Hematopoietic multipotent progenitor cell treated with erythropoietin and hydrocortisone succinate and interleukin-3 and kit ligand, for 4 days (in vitro differentiated cells): Measurements from ENCODE around the gene LYSMD3.

ENCODE experiments used
- DNase-seq: peaks from one replicate; pipeline ENCODE4 v3.0.0-alpha.2; 2015

Gene LYSMD3

DNA sequence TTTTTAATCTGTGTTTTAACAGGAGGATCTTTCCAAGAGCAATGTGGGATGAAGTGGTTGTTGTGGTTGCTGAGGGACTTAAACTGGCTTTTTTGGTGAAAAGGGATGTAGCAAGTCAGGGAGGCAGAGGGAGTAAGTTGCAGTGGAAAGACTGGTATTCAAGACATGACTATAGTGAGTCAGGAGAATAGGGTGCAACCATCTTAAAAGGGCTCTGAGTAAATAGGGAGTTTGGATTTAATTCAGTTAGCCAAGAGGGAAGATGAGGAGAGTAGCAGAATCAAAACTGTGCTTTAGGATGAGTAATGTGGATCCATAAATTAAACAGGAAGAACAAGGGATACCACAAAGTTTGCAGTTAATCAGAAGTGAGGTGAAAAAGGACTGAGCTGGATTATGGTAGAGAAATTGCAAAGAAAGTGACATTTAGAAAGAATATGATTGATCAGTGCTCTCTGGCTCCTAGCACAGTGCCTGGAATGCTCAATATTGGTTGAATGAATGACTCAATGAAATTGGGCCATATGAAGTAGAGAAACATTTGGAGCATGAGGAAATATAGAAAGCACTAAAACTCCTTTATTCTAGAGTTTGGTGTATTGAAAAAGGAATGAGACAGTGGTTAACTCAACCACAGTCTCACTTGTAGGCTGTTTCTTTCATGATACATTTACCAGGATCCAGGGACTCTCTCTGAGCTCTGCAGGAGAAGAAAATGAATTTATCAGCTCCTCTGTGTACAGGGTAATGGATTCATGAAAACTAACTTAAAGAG is 49.6 kb downstream of the LYSMD3 start:
- no peak for DNase-seq

DNA sequence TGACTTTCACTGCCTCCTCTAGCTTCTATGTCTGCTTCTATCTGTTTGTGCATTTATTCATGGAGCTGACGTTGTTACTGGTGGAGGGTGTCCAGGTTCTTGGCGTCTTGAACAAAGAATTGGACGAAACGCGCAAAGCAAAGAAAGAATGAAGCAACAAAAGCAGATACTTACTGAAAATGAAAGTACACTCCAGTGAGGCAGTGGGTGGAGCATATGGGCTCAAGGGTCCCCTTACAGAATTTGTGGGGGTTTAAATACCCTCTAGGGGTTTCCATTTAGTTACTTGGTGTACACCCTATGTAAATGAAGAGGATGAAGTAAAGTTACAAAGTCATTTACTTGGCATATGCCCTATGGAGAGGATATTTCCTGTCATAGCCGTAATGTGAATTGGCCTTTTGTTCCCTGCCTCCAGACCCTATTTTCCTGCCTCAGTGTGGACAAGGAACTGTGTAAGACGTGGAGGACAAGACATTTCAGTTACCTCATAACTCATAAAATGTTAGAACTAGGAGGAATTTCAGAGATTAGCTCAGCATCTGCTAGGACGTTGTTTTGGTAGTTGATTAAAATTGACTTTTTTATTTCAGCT is 51.7 kb downstream of the LYSMD3 start:
- DNase-seq: no peak

DNA sequence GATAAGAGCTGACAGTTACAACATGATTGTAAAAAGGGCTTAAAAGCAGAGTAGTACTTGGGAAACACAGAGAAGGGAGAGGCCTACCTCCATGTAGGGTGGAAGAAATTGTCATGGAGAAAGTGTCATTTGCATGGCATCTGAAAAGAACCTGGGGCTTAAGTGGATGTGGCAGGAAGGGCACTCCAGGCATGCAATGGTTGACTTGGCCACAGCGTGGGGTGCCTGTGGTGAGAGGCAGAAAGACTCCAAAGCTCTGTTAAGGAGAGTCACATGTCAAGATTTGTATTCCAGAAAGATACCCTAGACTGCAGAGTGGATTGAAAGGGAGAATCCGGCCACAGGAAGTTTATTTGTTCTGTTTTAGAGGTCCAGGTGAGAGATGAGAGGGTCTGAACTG is 52.3 kb downstream of the LYSMD3 start:
- peak; percentile 19 for DNase-seq

DNA sequence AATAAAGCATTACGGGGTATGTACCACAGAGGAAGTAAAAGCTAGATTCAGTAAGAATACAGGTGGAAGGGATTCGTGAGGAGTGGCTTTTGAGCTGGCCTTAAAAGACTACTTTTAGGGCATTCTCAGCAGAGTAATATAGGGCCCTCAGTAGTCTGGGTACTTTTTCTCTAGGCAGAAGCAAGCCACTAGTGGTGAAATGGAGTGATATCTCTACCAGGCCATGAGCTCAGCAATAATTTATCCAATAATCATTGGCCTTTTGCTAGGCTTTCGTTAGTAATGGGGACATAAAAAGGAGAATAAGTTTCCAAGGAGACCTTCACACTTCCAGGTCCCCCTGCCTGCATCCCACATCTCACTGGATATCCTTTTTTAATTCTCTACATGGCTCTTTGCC is 53.0 kb downstream of the LYSMD3 start:
- peak; percentile 43 for DNase-seq

DNA sequence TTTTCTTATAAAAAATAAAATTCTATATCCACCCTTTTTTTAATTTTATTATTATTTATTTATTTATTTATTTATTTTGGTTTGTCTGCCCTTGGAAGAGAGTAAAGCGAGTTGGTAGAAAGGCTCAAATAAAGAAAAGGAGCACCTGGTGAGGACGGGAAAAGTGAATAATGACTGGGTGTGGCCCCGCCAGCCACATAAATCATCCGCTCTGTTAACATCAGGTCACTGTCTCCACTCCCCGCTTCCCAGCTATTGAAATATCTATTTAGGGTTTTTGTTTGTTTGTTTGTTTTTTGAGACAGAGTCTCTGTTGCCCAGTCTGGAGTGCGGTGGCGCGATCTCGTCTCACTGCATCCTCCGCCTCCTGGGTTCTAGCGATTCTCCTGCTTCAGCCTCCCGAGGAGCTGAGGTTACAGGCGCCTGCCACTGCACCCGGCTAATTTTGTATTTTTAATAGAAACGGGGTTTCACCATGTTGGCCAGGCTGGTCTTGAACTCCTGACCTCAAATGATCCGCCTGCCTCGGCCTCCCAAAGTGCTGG is 53.9 kb downstream of the LYSMD3 start:
- DNase-seq: no peak

DNA sequence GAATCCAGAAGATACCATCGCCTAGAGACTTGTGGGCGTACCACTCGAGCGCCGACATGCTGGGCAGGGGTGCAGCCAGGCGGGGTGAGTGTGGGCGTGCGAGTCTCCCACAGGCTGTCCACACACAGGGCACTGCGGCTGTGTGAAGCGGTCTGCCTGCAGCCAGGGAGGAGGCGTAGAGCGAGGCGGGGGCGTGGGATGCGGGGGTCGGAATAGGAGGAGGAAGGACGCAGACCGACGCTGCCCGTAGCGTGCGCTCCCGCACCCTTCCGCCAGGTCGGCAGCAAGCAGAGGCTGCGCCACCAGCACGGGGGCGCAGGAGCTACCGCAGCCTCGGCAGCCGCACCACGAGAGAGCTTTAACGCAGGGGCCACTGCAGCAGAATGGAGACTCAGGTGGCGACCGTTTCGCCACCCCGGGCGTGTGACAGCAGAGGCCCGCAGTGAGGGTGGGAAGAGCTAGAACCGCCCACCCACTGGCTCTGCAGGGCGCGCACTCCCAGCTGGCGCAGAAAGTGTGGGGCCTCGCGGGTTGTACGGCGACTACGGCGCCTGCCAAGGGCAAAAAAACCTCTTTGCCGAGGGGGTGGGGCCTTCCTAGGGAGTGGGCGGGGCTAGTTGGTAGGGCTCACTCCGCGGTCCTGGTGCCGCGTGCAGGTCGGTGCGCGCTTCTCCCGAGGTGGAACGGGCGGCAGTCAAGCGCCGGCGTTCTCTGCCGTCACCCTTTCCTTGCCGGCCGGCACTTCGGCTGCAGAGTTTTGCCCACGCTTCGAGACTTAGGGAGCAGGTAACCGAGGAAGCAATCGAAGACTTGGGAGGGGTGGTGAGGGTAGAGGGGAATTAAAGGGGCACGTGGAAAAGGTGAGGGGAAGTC is 54.9 kb downstream of the LYSMD3 start, which contains the start of the genes MBLAC2 and POLR3G:
MBLAC2 (minus strand) TSS at position 537 of the 873 bp plus-strand sequence; CDS start at position 58, 479 bp downstream.
POLR3G (plus strand) TSS at position 630 of the 873 bp plus-strand sequence. CDS start 10,704 bp downstream, outside the sequence.
- peak; percentile 97 for DNase-seq

DNA sequence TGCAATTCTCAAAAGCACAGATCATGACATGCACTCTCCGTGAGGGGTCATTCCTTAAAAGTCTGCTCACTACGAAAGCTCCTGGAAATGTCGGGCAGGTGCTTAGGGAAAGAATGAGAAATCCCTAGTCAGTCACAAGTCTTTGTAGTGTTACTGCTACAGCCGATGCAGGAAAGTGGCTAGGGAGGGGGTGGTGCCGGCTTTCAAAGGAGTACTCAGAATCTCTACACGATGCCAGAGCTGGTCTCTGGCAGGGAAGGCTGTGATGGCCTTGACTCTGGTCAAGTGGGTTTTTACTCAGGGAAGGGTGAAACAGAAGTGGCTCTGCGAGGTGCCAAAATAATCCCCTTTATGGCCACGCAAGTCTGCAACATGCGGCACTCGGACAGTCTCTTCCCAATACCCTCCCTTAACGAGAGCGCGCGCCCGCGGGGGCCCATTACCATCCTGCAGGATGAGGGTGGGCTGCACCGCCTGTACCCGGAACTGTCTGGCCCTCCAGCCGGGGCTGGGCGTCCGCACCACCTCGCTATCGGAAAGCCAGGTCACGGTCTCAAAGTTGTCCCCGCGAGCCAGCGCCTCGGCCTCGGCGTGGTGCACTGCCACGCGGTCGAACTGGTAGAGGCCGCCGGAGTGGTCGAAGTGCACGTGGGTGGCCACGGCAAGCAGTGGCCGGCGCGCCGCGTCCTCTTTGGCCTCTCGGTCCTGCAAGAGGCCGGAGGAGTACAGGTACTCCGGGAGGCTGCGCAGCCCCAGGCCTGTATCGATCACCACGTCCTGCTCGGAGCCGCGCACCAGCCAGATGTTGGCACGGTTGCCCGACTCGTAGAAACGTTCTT is 55.8 kb downstream of the LYSMD3 start:
- DNase-seq: peak; percentile 60

DNA sequence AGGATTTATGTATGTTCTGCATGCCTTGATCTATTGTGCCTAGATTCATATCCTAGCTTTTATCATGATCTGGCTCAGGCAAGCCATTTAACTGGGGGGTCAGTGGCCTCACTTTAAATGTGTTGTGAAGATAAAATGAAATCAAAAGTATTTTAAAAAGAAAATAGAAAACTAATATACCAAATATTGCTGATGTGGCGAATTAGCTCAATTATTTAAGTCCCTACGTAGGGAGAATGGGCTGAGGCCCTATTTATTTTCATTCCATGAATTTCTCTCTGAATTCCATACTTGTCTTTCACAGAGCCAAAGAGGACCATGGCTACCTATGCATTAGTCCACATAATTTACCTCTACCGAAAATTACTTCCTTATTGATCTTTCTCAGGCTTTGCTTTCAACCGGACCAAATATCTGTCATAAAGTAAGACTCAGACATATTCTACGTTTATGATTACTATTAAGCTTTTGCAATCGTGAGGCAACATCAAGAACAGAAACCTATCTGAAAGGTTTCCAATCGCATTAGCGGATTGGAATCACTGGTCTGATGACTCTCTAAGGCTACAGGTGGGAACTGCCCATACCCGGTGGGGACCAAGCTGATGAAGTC is 56.5 kb downstream of the LYSMD3 start:
- no peak for DNase-seq
